HUES48 (cell line): Measurements from ENCODE around the gene INPP4A.

Experiments
- H3K27ac ChIP-seq: one replicate; pipeline ENCODE4 v1.7.0; 2013; ENCODE audit warnings: low read depth, low read length, inconsistent platforms
- H3K27me3 ChIP-seq: 2 replicates; pipeline ENCODE4 v1.6.1; 2013; ENCODE audit warnings: mild to moderate bottlenecking, low read length; ENCODE audit not compliant: control insufficient read depth, insufficient read depth
- H3K36me3 ChIP-seq: 2 replicates; pipeline ENCODE4 v1.6.1; 2013; ENCODE audit warnings: low read length; ENCODE audit not compliant: control insufficient read depth, insufficient read depth
- H3K4me1 ChIP-seq: 2 replicates; pipeline ENCODE4 v1.6.1; 2013; ENCODE audit warnings: mild to moderate bottlenecking, low read length; ENCODE audit not compliant: control insufficient read depth, insufficient read depth
- H3K4me3 ChIP-seq: 2 replicates; pipeline ENCODE4 v1.5.1; 2013; ENCODE audit warnings: mild to moderate bottlenecking, low read depth, low read length
- H3K9ac ChIP-seq: 2 replicates; pipeline ENCODE4 v1.6.1; 2013; ENCODE audit warnings: mild to moderate bottlenecking, low read depth, low read length, moderate library complexity
- H3K9me3 ChIP-seq: 2 replicates; pipeline ENCODE4 v1.6.1; 2013; ENCODE audit warnings: low read length; ENCODE audit not compliant: control insufficient read depth, insufficient read depth

The INPP4A gene

DNA sequence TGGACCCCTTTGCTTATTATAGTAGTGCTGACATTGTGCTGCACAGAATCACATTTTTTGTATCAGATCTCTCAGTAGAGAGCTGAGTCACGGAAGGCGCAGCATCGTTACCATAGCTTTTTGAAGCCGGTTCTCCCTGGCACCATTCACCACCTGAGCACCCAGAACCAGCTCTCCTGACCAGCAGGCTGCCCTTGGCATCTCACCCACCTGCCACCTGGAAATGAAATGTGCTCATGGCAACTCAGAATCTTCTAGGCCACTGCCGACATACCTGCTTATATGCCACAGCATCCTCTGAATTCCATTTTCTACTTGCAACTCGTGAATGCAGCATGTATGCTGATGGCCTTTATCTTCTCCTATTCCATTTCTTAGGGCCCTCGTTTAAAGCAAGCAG lies 100.9 kb downstream of the INPP4A start:
- H3K36me3 ChIP-seq: peaks cover 64% of the 10 kb centered on the region

DNA sequence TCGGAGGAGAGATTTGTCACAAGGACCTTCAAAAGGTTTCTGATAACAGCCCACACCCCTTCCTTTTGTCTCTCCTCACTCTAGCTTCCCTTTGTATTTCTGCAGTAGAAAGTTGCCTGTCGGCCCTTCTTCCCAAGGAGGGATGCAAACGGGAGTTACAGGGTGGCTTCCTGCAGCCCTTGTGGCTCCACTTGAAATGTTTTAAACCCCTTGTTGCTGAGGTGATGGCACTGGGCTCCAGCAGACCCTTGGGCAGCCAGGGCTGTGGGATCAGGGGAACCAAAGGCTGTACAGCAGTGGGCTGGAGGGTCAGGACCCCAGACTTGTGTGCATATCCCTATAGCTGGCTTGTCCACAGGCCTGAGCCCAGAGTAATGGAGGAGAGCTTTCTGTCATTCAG lies 101.5 kb downstream of the INPP4A start:
- Histone ChIP-seq H3K27ac (no peak overlapping the region), H3K36me3 (peaks cover 62% of the 10 kb centered on the region), H3K27me3 (no peaks in the 10 kb centered on the region), H3K9me3 (no peaks in the 10 kb centered on the region), H3K9ac (no peak overlapping the region), H3K4me1 (no peaks in the 10 kb centered on the region), H3K4me3 (no peak overlapping the region)

More for the DNA sequence above, 100.9 kb downstream of the INPP4A start:
- Histone ChIP-seq H3K9ac (no peak overlapping the region), H3K4me1 (no peaks in the 10 kb centered on the region), H3K27me3 (no peaks in the 10 kb centered on the region), H3K27ac (no peak overlapping the region), H3K4me3 (no peak overlapping the region), H3K9me3 (no peaks in the 10 kb centered on the region)

DNA sequence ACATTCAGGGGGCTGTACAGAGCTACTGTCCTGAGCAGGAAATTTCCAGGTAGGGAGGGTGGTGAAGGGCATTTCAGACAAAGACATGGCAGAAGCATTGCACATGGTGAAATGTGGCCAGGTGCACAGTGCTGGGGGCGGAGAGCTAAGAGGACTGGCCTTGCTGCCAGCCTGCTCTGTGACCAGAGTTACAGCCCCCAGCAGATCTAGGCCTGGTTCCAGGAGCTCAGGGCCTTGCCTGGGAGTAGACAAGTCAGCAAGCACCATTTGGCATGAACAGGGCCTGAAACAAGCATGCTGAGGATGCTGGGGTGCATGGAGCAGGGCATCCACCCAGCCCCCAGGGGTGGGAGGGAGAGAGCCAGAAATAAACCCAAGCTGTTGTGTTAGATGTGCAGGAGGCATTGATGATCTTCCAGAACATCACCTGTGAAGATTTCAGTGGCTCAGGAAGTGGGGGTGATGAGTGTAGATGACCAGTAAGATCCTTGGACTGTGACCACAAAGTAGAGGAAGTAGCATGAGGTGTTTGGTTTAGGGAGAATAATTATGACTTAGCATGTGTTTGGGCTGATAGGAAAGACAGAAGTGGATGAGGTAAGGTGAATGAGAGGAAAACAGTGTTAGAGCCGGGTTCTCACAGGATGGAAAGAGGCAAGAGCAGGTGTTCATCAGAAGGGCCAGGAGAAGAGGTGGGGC lies 102.6 kb downstream of the INPP4A start:
- no peak overlapping the region for H3K27ac ChIP-seq
- H3K9ac ChIP-seq: no peak overlapping the region
- no peaks in the 10 kb centered on the region for H3K9me3 ChIP-seq
- H3K36me3 ChIP-seq: peaks cover 57% of the 10 kb centered on the region
- H3K4me3 ChIP-seq: no peak overlapping the region
- no peaks in the 10 kb centered on the region for H3K27me3 ChIP-seq
- H3K4me1 ChIP-seq: no peaks in the 10 kb centered on the region

DNA sequence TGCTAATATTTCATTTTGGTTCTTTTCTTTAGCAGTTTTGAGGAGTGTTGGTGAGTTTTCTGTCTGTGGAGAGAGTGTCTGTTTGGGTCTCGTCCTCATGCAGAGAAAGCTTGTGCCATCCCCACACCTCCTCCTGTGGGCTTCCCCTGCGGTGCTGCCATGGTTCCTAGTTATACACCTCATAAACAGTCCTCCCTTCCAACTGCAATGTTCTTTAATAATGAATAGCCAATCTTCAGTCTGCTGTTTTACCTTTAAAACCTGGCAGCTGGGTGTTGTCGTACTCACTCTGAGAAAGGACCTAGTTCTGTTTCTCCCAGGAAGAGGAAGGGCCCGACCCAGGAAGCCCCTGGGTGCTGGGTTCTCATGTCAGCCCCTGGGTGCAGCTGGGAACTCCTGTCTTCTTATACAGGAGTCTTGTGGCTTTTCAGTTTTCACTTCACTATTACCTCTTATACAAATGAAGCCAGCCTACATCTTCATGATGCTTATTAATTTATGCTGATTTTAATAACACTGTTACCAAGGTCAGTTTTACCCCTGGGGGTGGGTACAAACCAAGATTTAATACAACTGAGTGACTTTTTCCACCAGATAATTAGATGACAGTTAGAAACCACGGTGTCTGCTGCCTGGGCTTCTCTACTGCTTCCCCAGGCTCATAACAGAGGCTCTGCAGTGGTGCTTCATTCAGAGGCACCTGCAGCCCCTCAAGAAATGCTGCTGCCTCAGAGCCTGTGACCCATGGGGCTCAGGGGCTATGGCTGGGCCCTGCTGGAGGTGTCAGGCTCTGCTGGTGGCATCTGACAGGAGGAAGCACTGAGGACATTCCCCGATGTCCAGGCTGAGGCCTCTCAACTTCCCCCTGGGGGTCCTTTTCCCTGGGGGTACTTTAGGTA lies 104.5 kb downstream of the INPP4A start:
- H3K4me3 ChIP-seq: no peak overlapping the region
- H3K9ac ChIP-seq: no peak overlapping the region
- no peak overlapping the region for H3K27ac ChIP-seq
- peaks cover 63% of the 10 kb centered on the region for H3K36me3 ChIP-seq
- no peaks in the 10 kb centered on the region for H3K27me3 ChIP-seq
- H3K4me1 ChIP-seq: no peaks in the 10 kb centered on the region
- no peaks in the 10 kb centered on the region for H3K9me3 ChIP-seq

DNA sequence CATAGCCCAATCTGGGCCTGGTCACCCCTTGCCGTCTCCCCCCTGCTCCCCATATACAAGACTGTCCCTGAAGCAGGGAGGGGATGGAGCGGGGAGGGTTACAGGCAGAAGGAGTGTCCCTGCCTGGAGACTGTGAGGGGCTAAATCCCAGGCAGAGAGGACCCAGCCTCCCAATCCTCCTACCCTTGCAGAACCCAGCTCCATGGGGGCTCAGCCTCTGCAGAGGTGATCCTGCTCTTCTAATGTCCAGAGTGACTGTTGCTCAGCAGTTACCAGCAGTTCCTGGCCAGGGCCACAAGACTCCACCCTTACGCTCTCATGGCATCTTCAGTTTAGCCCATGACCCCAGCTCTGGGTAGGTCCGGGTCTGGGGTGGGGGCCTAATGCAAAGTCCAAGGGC lies 105.5 kb downstream of the INPP4A start:
- Histone ChIP-seq H3K4me1 (no peaks in the 10 kb centered on the region), H3K36me3 (peaks cover 63% of the 10 kb centered on the region), H3K9ac (no peak overlapping the region), H3K9me3 (no peaks in the 10 kb centered on the region), H3K27me3 (no peaks in the 10 kb centered on the region), H3K27ac (no peak overlapping the region), H3K4me3 (no peak overlapping the region)

DNA sequence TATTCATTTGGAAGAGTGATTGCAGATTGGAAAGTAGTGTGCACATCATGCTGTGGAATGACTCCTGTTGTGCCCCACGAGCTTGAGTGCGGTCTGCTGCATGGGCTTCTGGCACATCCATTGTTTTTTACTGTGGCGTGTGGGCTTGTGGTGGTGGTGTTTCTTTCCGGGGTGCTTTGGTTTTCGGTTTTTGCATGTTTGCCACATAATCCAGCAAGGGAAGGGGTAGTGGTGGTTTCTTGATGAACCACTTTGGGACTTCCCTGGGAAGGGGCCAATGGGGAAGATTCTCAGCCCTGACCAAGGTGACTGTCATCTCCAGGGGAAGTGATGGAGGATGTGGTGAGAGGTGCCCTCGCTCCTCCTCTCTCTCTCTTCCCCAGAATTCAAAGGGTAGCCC lies 106.7 kb downstream of the INPP4A start:
- Histone ChIP-seq H3K9ac (no peak overlapping the region), H3K4me1 (no peaks in the 10 kb centered on the region), H3K36me3 (peaks cover 63% of the 10 kb centered on the region)

DNA sequence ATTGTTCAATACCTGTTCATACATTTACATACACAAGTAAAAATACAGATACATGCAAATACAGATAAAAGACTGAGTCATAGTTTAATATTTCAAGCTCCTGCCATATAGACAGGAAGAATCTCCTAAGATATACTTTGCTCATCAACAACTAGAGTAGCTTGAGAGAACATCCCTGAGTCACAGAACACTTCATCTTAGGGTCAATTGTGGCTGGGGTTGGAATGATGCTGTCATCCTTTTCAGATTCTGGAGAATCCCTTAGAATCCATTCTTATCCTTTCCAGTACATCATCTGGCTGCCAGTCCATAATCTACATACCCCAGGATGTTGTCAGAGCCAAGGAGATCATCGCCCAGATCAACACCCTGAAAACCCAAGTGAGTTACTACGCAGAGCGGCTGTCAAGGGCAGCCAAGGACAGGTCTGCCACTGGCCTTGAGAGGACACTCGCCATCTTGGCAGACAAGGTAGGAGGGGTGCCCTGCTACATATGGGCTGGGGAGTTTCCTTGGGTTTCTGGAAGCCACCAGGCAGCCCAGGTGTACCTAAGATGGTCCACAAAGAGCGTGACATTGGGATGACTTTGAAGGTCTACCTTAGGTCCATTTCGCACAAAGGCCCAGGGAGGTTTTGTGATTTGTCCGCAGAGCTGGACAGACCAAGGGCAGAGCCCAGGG lies 108.0 kb downstream of the INPP4A start:
- H3K9ac ChIP-seq: no peak overlapping the region
- H3K27ac ChIP-seq: no peak overlapping the region
- no peaks in the 10 kb centered on the region for H3K27me3 ChIP-seq
- peaks cover 58% of the 10 kb centered on the region for H3K36me3 ChIP-seq
- no peaks in the 10 kb centered on the region for H3K4me1 ChIP-seq
- no peaks in the 10 kb centered on the region for H3K9me3 ChIP-seq
- no peak overlapping the region for H3K4me3 ChIP-seq

More for the DNA sequence above, 106.7 kb downstream of the INPP4A start:
- Histone ChIP-seq H3K27ac (no peak overlapping the region), H3K4me3 (no peak overlapping the region), H3K27me3 (no peaks in the 10 kb centered on the region), H3K9me3 (no peaks in the 10 kb centered on the region)

DNA sequence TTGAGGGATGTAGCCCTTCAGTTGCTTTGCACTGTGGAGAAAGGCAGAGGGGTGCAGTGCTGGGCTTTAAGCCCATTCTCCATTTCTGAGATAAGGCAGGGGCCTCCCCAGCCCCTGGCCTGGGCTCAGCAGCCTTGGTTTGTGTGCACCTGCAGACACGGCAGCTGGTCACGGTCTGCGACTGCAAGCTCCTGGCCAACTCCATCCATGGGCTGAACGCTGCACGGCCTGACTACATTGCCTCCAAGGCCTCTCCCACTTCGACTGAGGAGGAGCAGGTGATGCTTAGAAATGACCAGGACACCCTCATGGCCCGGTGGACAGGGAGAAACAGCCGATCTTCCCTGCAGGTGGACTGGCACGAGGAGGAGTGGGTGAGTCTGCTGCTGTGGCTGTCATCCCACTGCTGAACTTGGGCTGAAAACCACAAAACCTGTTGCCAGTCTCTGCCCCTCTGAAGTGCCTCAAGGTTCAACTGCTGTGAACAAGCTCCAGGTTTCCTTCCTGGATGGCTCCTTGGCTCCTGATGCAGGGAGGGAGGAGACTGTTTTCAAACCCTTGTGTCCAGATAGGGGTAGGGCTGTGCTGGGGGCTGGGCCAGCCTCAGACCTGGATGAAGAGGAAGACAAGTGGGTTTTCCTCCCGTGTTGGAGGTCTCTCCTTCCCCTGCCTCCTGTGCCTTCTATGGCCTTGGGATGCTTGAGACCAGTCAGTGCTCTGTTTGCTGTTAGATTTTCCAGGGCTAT lies 109.6 kb downstream of the INPP4A start:
- Histone ChIP-seq H3K36me3 (peaks cover 68% of the 10 kb centered on the region), H3K9ac (no peak overlapping the region), H3K27me3 (no peaks in the 10 kb centered on the region), H3K4me3 (no peak overlapping the region), H3K4me1 (no peaks in the 10 kb centered on the region), H3K9me3 (no peaks in the 10 kb centered on the region), H3K27ac (no peak overlapping the region)

DNA sequence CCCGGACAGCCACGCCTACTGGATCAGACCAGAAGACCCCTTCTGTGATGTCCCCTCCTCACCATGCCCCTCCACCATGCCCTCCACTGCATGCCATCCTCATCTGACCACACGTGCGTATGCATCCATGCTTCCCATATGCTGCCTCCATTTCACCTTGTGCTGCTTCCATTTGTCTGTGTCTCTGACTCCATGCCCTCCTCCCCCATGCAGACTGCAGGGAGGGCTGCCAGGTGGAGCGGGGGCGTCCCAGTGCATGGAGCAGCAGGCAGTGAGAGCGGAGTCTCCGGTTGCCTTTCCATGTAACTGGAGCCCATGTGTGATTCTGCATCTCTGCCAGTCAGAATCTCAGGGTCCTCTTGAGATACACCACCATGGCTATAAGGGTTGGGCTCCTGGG lies 111.0 kb downstream of the INPP4A start:
- Histone ChIP-seq H3K27ac (no peak overlapping the region), H3K36me3 (peaks cover 71% of the 10 kb centered on the region), H3K4me1 (no peaks in the 10 kb centered on the region), H3K4me3 (no peak overlapping the region), H3K9me3 (no peaks in the 10 kb centered on the region), H3K9ac (no peak overlapping the region), H3K27me3 (no peaks in the 10 kb centered on the region)

DNA sequence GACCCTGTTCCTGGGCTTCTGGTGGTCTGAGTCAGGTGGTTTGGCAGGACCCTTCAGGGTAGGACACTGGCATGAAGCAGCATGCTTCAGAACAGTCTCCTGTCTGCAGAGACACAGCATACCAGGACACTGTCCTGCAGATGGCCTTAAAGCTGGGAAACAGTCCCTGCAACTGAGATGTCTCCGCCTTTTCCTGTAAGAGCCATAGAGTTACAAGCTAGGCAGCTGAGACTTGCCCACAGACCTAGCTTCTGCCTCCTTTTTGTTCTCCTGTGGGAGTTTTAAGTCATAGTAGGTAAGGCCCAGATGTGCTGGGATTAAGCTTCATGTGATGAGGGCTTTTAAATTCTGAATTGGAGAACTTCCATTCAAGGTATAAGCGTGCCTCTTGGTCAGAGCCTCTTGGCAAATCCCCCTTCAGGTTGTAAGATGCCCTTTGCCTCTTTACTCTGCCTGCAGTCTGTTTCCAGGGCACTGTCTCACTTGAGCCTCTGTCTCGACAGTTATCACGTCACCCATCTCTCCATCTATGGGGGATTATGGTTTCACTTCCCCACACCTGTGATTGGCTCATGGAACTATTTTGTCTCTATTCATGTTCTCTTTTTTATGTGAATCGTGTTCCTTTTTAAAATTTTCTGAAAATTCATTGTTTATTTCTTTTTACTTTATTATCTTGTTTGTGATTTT lies 111.8 kb downstream of the INPP4A start:
- no peaks in the 10 kb centered on the region for H3K9me3 ChIP-seq
- H3K27ac ChIP-seq: no peak overlapping the region
- H3K27me3 ChIP-seq: no peaks in the 10 kb centered on the region
- H3K4me3 ChIP-seq: no peak overlapping the region
- H3K4me1 ChIP-seq: no peaks in the 10 kb centered on the region
- H3K9ac ChIP-seq: no peak overlapping the region; the same call in 1 of the 2 replicates
- peaks cover 71% of the 10 kb centered on the region for H3K36me3 ChIP-seq
